Renal cortical epithelial cell (primary cell): ENCODE measurements around the gene SIGLEC10. TPM values are rescaled to one million over a fixed set of nuclear protein-coding genes. Genes with fewer than 3 reads are reported as not detected.
"Not testable (repeated sequence)": the region's sequence is repeated elsewhere in the genome, so short reads cannot be mapped to it uniquely, and the experiment has no call there.

Experiments used
- DNase-seq: peaks from one replicate; pipeline ENCODE4 v3.0.0-alpha.2; 2011; ENCODE audit warnings: low read depth
- total RNA-seq: library from RNA; depleted of rRNA; stranded (reverse); fragments of >200 nt; gene quantifications from 2 replicates; pipeline ENCODE4 v1.2.3, GENCODE V29; 2014

Gene SIGLEC10
- total RNA-seq, 1 donor from 2014 or later: not detected

- DNase-seq: no peak
These were observed 23.5 kb upstream of the SIGLEC10 start for GRCh38 chr19:51440846-51441409.

- no peak for DNase-seq
These were observed 22.6 kb upstream of the SIGLEC10 start for GRCh38 chr19:51440052-51440451.

GRCh38 chr19:51439021-51439465 lies 21.6 kb upstream of the SIGLEC10 start:
- DNase-seq: no peak

GRCh38 chr19:51434456-51434855 lies 17.0 kb upstream of the SIGLEC10 start:
- DNase-seq: no peak

- DNase-seq: no peak
These were observed 15.6 kb upstream of the SIGLEC10 start for GRCh38 chr19:51433043-51433442.

- no peak for DNase-seq
These were observed 13.7 kb upstream of the SIGLEC10 start for GRCh38 chr19:51431124-51431523.

- DNase-seq: no peak
These were observed 12.8 kb upstream of the SIGLEC10 start for GRCh38 chr19:51430221-51430620.

- DNase-seq: no peak
These were observed 9.8 kb upstream of the SIGLEC10 start for GRCh38 chr19:51427201-51427600.

GRCh38 chr19:51422053-51422448 lies 4.6 kb upstream of the SIGLEC10 start:
- peak; percentile 21 for DNase-seq

- no peak for DNase-seq
These were observed 4.0 kb upstream of the SIGLEC10 start for GRCh38 chr19:51421229-51422052.

GRCh38 chr19:51420511-51420910 lies 3.1 kb upstream of the SIGLEC10 start:
- DNase-seq: not testable (repeated sequence)

- DNase-seq: no peak
These were observed 1.3 kb upstream of the SIGLEC10 start for GRCh38 chr19:51418707-51419106.

GRCh38 chr19:51417810-51418157 lies 342 bp upstream of the SIGLEC10 start:
- DNase-seq: no peak

- not testable (repeated sequence) for DNase-seq
These were observed 1.0 kb downstream of the SIGLEC10 start for GRCh38 chr19:51416422-51416821.

GRCh38 chr19:51415187-51415586 lies 2.3 kb downstream of the SIGLEC10 start:
- no peak for DNase-seq

- DNase-seq: no peak
These were observed 6.3 kb downstream of the SIGLEC10 start for GRCh38 chr19:51410950-51411748.

GRCh38 chr19:51407511-51408131 lies 9.8 kb downstream of the SIGLEC10 start:
- DNase-seq: peak; percentile 11

- no peak for DNase-seq
These were observed 15.3 kb downstream of the SIGLEC10 start for GRCh38 chr19:51402117-51402516.

- not testable (repeated sequence) for DNase-seq
These were observed 17.5 kb downstream of the SIGLEC10 start for GRCh38 chr19:51399936-51400335.

GRCh38 chr19:51399231-51399630 lies 18.2 kb downstream of the SIGLEC10 start:
- DNase-seq: no peak

- DNase-seq: peak; percentile 31
These were observed 19.2 kb downstream of the SIGLEC10 start for GRCh38 chr19:51398096-51398704.

GRCh38 chr19:51397453-51397852 lies 20.0 kb downstream of the SIGLEC10 start:
- not testable (repeated sequence) for DNase-seq
